ENCODE results near the gene KCTD17.
"Not testable (repeated sequence)": the region's sequence is repeated elsewhere in the genome, so short reads cannot be mapped to it uniquely, and the experiment has no call there.

KCTD17 gene

DNA sequence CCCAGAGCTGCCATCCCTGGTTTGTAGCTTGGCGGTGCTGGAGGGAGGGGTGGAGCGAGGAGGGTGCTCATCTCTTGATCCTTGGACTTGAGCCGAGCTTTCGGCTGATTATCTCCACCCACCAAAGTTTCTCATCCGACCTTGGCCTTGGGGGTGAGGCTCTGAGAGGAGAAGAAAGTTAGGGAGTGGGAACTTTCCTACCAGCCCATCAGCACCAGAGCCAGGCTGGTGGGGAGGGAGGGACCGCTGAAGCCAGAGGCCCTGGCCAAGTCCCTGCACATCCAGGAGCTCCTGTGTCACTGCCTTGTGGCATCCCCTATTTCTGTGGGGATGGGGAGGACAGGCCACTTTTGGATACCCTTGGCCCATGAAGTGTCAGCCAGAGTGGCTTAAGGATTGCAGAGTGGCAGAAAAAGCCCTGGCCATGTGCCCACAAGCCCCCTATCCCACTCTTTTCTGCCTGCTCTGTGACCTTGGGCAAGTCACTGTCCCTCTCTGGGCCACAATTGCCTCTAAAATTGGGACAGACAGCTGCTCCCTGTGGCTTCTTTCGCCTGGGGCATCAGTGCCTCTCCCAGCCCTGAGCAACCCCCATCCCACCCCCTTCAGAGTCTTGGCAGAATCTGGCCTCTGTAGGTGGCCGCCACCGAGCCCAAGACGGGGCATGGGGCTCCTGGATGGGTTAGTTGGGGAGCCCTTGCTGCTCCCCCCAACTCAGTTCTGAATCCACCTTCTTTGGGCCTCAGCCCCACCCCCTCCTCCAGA, 10.3 kb downstream of the KCTD17 start:
- no peak for DNase-seq

DNA sequence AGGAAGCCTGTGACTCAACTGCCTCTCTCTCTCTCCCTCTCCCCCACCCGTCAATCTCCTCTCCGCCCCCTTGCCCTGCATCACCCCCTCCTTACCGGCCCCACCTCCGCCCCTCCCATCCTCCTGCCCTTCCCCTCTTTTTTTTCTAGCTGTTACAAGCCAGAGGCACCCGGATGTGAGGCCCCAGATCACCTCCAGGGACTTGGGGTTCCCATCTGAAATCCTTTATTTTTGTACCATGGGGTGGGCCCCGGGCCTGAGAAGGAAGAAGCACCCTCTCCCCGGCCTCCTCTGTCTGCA, 10.8 kb downstream of the KCTD17 start:
- no peak for DNase-seq

DNA sequence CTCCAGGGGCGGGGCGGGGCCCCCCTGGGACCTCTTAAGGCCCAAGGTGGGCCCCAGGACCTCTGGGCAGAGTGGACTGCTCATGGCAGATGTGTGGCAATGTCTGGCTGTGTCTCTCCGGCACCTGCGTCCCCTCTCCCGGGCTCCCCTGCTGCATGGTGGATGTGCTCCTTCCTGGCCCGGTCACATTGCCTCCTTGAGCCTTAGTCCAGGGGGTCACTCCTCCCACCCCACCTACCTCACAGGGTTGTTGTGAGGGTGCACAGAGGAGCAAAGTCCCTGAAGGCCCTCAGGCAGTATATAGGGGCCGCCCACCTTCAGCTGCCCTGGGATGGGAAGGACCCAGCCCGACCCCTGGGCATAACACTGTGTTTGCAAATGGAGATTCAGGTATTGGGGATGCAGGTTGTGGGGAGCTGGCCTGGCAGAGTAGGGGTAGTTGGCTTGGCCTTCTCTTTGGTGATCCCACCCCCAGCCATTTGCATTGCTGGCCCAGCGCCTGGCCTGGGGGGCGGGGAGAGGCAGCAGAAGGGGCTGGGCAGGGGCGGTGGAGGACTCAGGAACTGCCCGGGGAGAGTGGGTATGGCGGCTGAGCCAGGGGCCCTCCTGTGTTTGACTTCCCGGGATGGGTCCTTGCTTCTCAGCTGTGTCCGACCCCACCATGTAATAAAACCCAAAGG, 11.3 kb downstream of the KCTD17 start:
- DNase-seq = no peak

DNA sequence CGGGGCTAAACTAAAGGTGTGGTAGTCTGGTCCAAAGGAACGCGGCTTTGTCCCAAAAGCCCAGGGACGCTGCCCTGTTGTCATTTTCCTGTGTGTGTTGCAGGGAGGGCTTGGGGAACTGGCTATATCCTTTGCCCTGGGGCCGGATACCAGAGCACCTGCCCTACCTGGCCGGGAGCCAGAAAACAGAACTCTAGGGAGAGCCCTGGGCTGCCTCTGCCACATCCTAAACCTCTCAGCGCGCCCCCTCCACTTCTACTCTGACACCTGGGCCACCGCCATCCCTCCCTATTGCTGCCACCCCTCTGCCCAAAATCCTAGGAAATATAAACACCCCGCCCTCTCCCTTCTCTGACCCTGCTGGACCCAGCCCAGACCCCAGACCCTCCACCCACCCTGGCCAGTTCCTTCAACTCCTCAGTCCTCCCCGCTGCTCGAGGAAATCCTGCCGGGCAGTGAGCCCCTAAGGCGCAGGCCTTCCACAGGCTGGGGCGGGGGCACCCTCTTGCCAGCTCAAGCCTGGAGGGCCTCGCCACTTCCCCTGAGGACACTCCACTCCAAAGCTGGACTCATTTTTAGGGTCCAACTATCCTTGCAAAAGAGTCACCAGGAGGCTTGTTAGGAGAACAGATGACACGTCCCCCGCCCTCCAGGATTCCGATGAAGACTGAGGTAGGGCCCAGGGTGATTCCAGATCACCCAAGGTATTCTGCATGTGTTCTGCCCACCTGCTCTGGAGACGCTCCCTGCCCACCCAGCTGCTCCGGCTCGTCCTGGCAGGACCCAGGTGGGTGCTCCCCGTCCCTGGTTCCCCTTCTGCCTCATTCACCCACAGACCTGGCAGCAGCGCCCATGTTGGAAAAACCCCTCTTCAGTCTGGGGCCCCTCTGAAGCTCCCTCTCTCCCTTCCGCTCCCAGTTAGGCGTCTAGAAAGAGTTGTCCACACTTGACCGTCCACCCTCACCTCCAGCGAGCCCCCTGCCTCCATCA, 12.2 kb downstream of the KCTD17 start:
- DNase-seq = no peak

DNA sequence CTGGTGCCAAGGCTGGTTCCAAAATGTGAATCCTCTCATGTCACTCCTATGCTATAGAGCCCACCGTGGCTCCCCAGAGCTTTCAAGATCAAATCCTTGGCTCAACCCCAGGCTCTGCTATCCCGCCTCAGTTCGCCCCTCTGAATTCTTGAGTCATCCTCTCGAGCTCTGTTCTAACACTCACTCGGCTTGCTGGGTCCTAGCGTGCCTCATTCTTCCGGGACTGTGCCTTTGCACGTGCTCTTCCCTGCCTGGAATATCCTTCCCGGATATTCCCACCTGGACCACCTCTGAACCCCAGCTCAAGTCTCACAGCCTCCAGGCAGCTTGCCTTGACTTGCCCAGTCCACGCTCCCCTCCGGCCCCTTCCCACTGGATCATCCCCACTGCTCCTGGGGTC, 13.0 kb downstream of the KCTD17 start:
- DNase-seq = no peak

DNA sequence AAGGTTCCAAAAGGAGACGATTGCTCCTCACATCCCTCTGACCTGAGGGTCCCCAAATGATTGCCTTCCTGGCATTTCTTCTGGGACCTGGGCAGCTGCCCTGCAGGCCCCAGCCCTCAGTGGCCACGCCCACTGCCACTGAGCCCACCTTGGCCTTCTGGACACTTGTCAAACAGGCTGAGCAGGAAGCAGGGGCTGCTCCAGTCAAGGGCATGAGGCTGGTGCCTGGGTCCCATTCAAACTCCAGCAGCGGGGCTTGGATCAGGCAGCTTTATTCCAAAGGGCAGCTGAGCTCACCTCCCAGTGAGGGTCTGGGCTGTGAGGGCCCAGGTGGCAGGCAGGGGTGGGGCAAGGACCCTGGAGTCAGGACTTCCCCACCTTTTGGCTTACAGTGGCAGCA, 13.6 kb downstream of the KCTD17 start:
- no peak for DNase-seq

DNA sequence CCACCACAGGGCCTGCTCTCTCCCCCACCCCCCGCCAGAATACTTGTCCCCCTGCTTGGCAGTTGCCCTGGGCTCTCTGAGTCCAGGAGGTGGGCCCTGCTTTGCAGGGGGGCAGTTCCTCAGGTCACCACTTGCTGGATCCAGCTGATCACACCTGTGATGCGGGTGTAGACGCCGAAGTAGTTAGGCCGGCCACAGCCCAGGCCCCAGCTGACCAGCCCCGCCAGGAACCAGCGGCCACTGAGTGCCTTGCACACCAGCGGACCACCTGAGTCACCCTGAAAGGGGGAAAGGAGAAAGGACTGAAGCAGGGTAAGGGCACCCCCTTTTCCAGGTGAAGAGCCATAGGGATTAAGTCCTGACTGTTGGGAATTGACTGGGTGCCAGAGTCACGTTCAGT, 14.4 kb downstream of the KCTD17 start:
- no peak for DNase-seq

DNA sequence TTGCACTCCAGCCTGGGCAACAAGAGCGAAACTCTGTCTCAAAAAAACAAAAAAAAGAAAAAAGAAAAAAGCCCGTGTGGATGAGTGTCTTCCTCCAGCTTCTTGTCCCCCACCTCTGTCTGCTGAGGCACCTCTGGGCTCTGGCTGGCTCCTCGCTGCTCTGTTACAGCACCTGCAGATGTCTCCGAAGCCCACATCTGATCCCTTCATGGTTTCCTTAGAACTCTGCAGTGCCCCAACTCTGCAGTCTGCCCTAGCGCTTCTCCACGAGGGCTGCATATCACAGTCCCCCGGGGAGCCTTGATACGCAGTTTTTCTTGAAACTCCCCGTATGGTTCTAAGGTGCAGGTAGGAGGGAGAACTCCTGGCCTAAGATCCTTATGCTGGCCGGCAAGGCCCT, 15.9 kb downstream of the KCTD17 start:
- no peak for DNase-seq

DNA sequence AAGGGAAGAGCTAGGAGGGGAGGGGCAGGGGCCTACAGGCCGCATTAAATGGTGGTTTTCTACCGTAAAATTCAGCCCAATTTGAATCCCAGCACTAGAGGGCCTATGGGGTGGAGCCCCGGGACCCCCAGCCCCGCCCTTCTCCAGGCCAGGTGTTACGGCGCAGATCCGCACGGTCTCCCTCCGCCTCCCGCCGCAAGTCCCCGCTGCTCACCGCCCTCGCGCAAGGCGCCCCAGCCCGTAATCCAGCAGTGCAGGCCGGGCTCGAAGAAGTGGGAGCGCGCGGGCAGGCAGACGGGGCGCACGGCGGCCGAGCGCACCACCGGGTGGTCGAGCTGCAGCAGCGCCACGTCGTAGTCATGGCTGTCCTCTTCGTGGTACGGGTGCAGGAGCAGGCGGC, 17.3 kb downstream of the KCTD17 start:
- DNase-seq = peak; percentile 45

DNA sequence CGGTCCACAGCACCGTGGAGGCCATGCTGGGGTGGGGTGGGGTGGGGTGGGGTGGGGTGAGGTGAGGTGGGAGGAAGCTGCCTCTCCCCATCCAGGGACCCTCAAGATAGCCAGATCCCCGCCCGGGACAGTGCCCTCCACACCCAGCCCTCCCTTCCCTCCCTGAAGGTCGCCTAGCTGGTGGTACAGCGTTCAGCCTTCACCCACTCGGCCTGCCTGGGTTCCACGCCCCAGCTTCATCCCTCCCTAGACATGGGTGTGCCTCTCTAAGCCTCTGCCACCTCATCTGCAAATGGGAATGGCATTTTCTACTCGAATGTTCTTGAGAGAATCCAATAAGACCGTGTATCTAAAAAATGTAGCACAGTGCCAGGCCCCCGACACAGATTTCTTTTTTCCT, 17.8 kb downstream of the KCTD17 start:
- DNase-seq = no peak

DNA sequence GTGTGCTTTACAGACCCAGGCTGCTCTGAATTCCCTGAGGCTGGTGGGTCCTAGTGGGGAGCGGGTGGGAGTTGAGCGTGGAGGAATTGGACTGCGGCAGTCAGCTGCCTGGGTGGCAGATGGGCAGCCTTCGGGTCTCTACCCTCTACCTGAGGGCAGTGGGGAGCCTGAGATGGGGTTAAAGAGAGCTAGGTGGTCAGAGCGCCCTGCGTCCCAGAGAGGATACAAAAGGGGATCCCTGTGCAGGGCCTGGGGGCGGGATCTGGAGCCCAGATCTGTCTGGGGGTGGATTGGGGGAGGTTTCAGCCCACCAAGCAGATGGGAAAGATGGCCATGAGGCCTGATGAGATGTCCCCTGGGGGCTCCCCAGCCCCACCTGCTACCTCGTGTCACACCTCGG, 18.2 kb downstream of the KCTD17 start:
- no peak for DNase-seq

DNA sequence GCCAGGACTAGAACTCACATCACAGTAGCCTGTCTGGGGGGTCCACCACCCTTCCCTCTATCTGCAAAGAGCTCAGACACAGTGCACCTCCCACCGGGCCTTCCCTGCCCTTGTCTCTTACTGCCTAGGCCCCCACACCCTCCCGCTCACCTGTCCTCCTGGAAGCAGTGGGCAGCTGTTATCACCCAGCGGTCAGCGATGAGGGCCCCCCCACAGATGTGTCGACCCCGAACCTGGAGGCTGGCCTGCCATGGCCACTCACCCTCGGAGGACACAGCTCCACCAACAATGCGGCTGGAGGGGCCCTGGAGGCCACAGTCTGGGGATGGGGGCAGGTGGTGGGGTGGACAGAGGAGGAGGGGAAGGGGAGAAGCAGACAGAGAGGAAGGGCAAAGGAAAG, 18.8 kb downstream of the KCTD17 start:
- no peak for DNase-seq

DNA sequence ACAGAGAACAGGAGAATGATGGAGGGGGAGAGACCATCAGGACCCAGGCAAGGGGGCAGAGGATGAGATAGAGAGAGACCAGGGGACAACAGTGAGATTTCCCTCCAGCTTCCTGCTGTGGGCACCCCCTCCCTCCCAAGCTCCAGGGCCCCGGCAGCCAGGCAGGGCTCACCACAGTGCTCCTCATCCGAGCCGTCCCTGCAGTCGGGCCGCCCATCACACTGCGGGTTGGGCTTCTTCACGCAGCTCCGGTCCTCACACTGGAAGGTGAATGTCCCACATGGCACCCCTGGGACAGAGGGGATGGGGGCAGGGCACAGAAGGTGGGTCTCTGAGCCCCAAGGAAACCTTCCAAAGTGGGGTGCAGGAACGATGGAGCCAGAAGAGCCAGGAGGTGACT, 19.2 kb downstream of the KCTD17 start:
- no peak for DNase-seq

DNA sequence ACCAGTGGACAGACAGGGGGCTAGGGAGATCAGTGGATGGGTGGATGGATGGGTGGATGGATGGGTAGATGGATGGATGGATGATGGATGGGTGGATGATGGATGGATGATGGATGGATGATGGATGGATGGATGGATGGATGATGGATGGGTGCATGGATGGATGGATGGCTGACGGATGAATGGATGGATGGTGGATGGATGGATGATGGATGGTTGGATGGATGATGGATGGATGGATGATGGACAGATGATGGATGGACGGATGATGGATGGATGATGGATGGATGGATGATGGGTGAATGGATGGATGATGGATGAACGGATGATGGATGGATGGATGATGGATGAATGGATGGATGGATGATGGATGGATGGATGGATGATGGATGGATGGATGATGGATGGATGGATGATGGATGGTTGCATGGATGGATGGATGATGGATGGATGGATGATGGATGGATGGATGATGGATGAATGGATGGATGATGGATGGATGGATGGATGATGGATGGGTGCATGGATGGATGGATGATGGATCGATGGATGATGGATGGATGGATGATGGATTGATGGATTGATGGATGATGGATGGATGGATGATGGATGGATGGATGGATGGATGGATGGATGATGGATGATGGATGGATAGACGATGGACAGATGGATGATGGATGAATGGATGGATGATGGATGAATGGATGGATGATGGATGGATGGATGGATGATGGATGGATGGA, 20.5 kb downstream of the KCTD17 start:
- not testable (repeated sequence) for DNase-seq

DNA sequence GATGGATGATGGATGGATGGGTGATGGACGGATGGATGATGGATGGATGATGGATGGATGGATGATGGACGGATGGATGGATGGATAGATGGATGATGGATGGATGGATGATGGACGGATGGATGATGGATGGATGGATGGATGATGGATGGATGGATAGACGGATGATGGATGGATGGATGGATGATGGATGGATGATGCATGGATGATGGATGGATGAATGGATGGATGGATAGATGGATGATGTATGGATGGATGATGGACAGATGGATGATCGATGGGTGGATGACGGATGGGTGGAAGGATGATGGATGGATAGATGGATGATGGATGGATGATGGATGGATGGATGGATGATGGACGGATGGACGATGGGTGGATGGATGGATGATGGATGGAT, 21.1 kb downstream of the KCTD17 start:
- DNase-seq = no peak

DNA sequence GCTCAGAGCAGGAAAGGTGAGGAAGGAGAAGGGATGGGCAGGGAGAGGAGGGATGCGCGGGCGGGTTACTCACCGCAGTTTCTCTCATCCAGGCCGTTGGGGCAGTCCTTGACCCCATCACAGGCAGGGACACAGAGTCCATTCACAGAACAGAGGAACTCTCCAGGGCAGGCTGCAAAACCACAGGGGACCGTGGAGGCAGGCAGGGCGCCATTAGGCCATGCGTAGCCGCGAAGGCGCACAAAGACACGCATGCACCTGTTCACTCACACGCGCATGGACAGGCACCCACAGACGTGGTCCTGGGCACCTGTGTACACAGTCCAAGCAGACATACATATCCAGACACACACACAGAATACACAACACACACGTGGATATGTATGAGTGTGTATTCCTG, 23.0 kb downstream of the KCTD17 start:
- no peak for DNase-seq

DNA sequence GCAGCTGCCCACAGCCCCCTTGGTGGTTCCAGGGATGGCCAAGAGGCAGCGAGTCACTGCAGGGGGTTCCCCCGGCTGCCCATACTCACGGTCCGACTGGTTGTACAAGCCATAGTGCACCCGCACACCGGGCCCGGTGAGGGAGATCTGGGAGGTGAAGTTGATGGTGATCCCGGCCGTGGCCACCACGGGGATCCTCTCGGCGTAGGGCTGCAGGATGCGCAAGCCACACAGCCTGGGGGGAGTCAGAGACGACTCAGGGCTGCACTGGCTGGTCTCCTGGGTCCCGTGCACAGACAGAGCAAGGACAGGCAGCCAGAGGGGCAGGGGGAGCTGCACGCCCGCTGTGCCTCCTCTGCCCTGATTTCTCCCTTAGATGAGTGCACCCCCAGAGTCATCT, 23.5 kb downstream of the KCTD17 start:
- no peak for DNase-seq

DNA sequence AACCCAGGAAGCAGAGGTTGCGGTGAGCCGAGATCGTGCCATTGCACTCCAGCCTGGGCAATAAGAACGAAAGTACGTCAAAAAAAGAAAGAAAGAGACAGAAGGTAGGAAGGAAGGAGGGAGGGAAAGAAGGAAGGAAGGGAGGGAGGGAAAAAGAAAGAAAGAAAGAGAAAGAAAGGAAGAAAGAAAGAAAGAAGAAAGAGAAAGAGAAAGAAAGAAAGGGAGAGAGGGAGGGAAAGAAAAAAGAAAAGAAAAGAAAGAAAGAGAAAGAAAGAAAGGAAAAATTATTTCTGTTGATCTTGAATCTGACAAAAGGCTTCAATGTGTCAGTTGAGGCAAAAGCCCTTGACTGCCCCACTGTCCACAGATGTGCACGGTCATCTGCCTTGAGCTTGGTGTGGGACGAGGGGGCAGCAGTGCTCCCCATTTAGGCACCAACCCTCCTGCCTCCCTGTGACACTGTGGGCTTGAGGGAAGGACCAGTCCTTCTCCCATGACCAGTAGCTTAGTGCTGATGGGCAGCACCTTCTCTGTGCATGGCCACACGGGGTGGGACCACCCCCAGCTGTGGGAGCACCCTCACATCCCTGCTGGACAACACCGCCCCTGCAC, 24.4 kb downstream of the KCTD17 start:
- DNase-seq = no peak

DNA sequence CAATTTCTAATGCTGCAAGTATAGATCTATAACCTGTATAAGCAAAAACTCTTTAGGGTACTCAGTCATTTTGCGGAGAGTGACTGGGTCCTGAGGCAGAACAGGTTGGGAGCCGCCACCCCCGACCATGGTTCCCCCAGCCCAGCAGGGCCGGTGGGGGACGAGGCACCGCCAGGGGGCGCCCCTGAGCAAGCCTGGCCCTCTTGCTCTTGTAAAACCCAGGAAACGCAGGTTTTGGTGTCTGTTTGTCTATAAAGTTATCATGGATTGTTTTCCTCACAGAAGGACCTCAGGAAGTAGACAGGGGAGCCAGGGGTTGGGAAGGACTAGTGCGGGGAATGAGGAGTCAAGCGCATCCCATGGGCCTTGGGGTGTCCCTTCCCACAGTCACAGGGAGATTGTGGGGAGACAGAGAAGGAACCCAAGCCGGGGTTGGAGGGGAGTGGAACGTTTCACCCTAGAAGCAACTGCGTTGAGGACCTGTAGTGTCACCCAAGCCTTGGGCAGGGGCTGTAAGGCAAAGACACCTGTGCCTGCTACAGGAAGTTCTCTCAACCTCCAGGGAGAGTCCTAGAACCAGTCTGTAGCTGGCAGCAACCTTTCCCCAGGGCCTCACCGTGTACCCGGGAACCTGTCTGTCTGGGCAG, 26.4 kb downstream of the KCTD17 start:
- DNase-seq = peak; percentile 73

DNA sequence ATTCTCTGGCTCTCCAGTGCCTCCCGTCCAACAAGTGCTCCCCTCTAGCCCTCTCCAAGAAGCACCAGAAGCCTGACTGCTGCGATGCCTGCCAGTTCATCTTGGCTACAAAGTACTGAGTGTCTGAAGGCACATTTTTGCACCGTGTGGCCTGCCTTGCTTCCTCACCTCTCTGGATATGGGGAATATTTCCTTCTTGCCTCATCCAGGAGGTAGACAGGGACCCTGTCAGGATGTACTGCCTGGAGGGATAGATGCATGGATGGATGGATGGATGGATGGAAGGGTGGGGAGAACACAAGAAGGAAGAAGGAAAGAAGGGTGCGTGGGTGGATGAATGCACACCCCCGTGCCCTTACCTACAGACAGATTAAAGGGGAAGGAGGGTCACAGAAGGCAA, 27.6 kb downstream of the KCTD17 start:
- no peak for DNase-seq

DNA sequence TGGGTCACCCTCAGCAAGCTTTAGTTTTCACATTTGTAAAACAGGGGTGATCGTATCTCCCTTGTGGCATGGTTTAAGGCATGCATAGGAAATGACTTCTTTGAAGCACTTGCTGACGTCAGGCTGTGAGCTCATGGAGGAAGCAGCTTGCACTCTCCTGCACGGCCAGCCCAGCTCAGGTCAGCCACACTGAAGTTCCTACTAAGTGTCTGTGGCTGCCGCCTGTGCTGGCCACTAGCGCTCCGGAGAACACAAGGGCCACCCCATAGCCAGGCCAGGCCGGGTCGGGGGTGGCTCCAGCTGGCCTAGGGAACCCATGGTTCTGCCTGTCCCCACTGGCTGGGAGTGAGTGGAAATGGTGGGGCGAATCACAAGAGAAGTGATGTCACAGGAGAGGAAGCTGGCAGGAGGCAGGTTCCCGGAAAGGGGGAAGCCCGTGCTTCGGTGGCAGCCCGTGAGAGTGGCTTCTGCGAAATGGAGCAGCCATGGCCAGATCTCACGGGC, 28.2 kb downstream of the KCTD17 start:
- no peak for DNase-seq

DNA sequence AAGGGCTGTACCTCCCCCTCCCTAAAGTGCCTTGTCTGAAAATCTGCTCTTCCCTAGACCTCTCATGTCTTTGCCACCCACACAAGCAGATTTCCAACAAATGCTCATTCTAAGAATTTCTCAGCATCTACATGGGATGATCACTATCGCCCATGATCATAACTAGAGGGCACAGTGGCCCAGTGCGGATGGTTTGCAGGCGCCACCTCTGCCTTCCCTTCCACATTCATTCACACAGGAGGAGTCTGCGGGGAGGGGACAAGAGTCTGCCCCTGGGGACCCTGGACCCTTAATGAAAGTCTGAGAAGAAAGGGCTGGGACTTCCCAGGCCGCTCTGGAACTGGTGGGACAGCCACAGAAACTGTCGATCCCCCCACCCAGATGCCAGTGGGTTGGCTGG, 28.9 kb downstream of the KCTD17 start:
- no peak for DNase-seq
